Measurements from ENCODE around the gene SLC29A3.

SLC29A3 gene

GRCh38 chr10:71301371-71301916, 17.6 kb upstream of the SLC29A3 start:
- no peak for DNase-seq

GRCh38 chr10:71302451-71302850, 16.6 kb upstream of the SLC29A3 start:
- DNase-seq, result no peak

- peak; percentile 44 for DNase-seq
Observed at GRCh38 chr10:71302874-71303568, 16.0 kb upstream of the SLC29A3 start.

- DNase-seq, result no peak
Observed at GRCh38 chr10:71303569-71303907, 15.5 kb upstream of the SLC29A3 start.

- DNase-seq, result no peak
Observed at GRCh38 chr10:71304914-71305313, 14.1 kb upstream of the SLC29A3 start.

- no peak for DNase-seq
Observed at GRCh38 chr10:71306979-71307378, 12.1 kb upstream of the SLC29A3 start.

- DNase-seq, result no peak
Observed at GRCh38 chr10:71307469-71308085, 11.5 kb upstream of the SLC29A3 start.

- no peak for DNase-seq
Observed at GRCh38 chr10:71308244-71308643, 10.8 kb upstream of the SLC29A3 start.

GRCh38 chr10:71308985-71309384, 10.1 kb upstream of the SLC29A3 start:
- no peak for DNase-seq

- no peak for DNase-seq
Observed at GRCh38 chr10:71309919-71310318, 9.1 kb upstream of the SLC29A3 start.

GRCh38 chr10:71312220-71312619, 6.8 kb upstream of the SLC29A3 start:
- no peak for DNase-seq

GRCh38 chr10:71312811-71313789, 6.0 kb upstream of the SLC29A3 start:
- peak; percentile 23 for DNase-seq

GRCh38 chr10:71314028-71314693, 4.9 kb upstream of the SLC29A3 start:
- DNase-seq, result peak; percentile 47

GRCh38 chr10:71314694-71315225, 4.3 kb upstream of the SLC29A3 start:
- no peak for DNase-seq

- DNase-seq, result no peak
Observed at GRCh38 chr10:71316056-71316785, 2.8 kb upstream of the SLC29A3 start.

GRCh38 chr10:71316786-71317160, 2.3 kb upstream of the SLC29A3 start:
- no peak for DNase-seq

- DNase-seq, result no peak
Observed at GRCh38 chr10:71317739-71318138, 1.3 kb upstream of the SLC29A3 start.

- no peak for DNase-seq
Observed at GRCh38 chr10:71319800-71320392, 837 bp downstream of the SLC29A3 start.

- DNase-seq, result no peak
Observed at GRCh38 chr10:71320592-71320991, 1.5 kb downstream of the SLC29A3 start.

GRCh38 chr10:71321386-71321785, 2.3 kb downstream of the SLC29A3 start:
- no peak for DNase-seq

GRCh38 chr10:71323407-71323806, 4.3 kb downstream of the SLC29A3 start:
- DNase-seq, result peak; percentile 24

Measured in fibroblast of skin of back (primary cell).